T-helper 2 cell treated with Interferon-gamma antibody and Interleukin-4, amounts not matched to agents 5 μg/mL and 100 μg/mL, for 36 hours (primary cell): ENCODE measurements around the gene E2F8.

Source experiments
- DNase-seq: peaks from one replicate; pipeline ENCODE4 v3.0.0; 2021; ENCODE audit warnings: low spot score
- H3K27ac Mint-ChIP-seq: one replicate; pipeline ENCODE4 v1.8.0; 2021; ENCODE audit warnings: mild to moderate bottlenecking, mixed read lengths
- H3K27me3 Mint-ChIP-seq: one replicate; pipeline ENCODE4 v1.8.0; 2021; ENCODE audit warnings: low read depth, mixed read lengths
- H3K36me3 Mint-ChIP-seq: one replicate; pipeline ENCODE4 v1.8.0; 2021; ENCODE audit warnings: low read depth, mixed read lengths
- H3K4me1 Mint-ChIP-seq: one replicate; pipeline ENCODE4 v1.8.0; 2021; ENCODE audit warnings: low read depth, mixed read lengths
- H3K4me3 Mint-ChIP-seq: one replicate; pipeline ENCODE4 v1.8.0; 2022; ENCODE audit warnings: mild to moderate bottlenecking, moderate library complexity, mixed read lengths
- H3K9me3 Mint-ChIP-seq: one replicate; pipeline ENCODE4 v1.8.0; 2021; ENCODE audit warnings: mixed read lengths

E2F8 gene

DNA sequence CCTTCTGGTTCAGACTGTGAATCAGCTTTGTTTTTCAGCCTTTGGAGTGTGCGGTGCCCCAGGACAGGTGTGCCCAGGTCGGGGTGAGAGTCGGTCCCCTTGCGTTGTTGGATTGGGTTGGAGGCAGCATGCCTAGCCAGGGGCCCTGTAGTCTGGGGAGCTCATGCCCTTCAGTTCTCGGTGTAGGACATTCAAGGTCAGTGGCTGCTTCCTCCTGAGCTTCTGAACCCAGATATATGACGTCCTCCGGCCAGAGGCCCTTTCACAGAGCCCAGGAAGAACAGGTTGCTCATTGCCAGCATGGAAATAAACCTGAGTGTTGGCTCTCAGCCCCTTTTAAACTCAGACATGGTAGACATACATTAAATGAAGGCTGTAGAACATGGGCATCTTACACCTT is 41.7 kb downstream of the E2F8 start:
- peaks cover 9% of the 10 kb centered on the region for H3K27me3 Mint-ChIP-seq
- H3K27ac Mint-ChIP-seq, result no peak overlapping the region
- no peak for DNase-seq
- no peaks in the 10 kb centered on the region for H3K9me3 Mint-ChIP-seq
- no peaks in the 10 kb centered on the region for H3K36me3 Mint-ChIP-seq
- peaks cover 1% of the 10 kb centered on the region for H3K4me1 Mint-ChIP-seq
- no peak overlapping the region for H3K4me3 Mint-ChIP-seq

DNA sequence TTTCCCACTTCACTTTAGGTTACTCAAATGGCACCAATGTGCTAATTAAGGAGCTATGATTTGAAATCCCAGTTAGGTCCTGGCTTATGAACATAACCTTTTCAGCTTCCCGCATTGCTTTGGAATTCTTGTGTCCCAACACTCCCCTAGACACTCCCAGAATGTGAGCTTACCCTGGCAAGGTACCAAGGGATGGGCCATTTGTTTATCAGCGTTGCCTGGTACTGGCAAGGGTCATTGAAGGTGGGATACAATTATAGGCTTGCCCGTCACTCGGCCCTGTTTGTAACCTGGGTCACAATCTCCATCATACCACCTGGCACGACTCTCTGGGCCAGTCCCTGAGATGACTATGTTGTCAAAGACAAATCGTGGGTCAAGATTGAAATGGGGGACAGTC is 44.3 kb downstream of the E2F8 start:
- peaks cover 9% of the 10 kb centered on the region for H3K27me3 Mint-ChIP-seq
- H3K9me3 Mint-ChIP-seq, result no peaks in the 10 kb centered on the region
- no peaks in the 10 kb centered on the region for H3K36me3 Mint-ChIP-seq

DNA sequence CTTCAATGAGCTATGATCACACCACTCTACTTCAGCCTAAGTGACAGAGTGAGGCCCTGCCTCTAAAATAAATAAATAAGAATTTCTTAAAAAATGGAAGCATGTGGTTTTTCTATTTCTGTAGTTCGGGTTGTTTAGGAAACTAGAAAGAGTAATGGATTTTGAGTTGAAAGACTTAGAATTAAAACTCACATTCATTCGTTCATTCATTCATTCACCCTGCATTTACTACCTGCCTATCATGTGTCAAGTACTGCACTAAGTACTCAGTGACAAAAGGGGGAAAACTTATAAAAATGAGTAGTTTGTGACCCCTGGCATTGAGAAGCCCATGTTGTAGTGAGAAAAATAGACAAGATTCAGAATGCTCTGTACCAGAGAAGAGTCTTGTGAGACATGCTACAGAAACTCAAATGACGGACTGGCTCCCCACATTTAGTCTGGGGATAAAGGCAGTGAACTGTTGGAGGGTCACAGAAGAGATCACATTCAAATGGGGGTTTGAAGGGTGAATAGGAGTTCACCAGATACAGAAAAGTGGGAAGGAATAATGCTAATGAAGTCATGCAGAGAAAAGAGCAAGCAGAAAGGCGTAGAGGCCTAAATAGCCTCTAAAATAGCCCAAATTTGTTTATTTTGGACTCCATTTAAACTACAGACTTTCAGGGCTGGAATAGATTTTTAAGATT is 46.0 kb downstream of the E2F8 start:
- H3K27ac Mint-ChIP-seq, result no peak overlapping the region

More for the DNA sequence above, 44.3 kb downstream of the E2F8 start:
- Mint-ChIP-seq H3K27ac (no peak overlapping the region), H3K4me3 (no peak overlapping the region), H3K4me1 (no peaks in the 10 kb centered on the region)
- no peak for DNase-seq

DNA sequence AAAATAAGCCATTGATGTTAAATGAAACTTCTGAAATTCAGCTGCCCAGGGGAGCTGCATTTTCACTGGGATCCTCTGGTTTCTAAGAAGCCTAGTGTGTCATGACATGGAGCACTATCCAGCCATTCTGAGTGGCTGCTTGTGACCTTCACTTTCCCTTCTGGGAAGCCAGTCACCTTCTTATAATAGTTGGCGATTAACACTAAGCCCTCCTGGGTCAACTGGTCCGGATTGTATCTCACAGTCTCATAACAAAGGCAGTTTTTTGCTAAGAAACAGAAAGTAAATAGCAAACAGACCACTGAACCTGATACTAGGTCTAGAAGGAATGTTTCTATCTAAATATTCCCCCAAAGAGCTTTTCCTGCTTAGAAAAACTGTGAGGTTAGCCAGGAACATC is 46.8 kb downstream of the E2F8 start:
- Mint-ChIP-seq H3K4me3 (no peak overlapping the region), H3K27ac (no peak overlapping the region), H3K4me1 (no peaks in the 10 kb centered on the region), H3K9me3 (no peaks in the 10 kb centered on the region), H3K27me3 (peaks cover 3% of the 10 kb centered on the region), H3K36me3 (no peaks in the 10 kb centered on the region)
- DNase-seq, result no peak

More for the DNA sequence above, 46.0 kb downstream of the E2F8 start:
- no peaks in the 10 kb centered on the region for H3K4me1 Mint-ChIP-seq
- H3K36me3 Mint-ChIP-seq, result no peaks in the 10 kb centered on the region
- no peaks in the 10 kb centered on the region for H3K9me3 Mint-ChIP-seq
- no peak overlapping the region for H3K4me3 Mint-ChIP-seq
- H3K27me3 Mint-ChIP-seq, result peaks cover 3% of the 10 kb centered on the region
- no peak for DNase-seq

DNA sequence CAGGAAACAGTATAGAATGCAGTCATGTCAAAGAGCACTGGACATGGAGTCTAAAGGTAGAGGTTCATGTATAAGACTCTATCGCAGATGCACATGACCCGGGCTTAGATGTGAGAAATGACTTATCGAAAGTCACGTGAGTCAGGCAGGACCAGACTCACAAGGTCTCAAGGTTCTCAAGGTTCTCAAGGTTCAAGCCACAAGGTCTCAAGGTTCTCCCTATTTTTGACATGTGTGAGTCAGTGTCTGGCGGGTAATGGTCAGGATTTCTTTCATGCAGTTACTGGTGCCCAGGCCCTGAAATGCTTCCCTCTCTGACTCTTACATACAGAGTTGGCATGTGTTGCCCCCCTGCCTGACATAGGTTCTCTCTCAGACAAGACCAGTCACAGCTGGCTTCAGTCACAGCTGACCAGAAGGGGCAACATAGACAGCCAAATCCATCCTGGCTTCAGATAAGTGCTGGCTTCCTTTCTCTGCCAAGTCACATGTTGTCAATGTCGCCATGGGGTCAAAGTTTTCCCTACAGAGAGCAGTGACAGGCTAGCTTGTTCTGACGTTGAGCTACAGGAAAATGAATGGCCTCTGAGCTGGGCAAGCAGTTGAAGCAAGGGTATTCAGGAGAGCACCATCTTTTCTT is 49.1 kb downstream of the E2F8 start:
- Mint-ChIP-seq H3K4me3 (no peak overlapping the region), H3K36me3 (no peaks in the 10 kb centered on the region), H3K4me1 (no peaks in the 10 kb centered on the region), H3K9me3 (no peaks in the 10 kb centered on the region), H3K27me3 (no peaks in the 10 kb centered on the region), H3K27ac (no peak overlapping the region)
- no peak for DNase-seq

DNA sequence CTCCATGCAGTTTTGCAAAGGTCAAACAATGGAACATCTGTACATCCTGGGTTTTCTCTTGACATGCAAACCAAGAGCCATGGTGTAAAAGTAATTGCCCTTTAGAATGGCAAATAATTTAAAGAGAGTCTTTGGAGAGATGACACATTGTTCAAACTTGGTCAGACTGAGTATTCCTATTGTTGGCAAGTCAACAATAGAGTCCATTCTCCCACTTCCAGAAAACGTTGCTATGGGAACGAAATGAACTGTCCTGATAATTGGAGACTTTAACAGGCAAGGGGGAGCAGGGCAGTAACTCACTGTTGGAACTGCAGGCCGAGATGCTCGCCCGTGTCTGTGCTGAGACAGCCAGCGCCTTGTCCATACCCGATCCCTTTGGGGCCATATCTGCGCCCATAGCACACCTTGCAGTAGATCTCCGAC is 52.9 kb downstream of the E2F8 start:
- no peak for DNase-seq
- Mint-ChIP-seq H3K9me3 (no peaks in the 10 kb centered on the region), H3K27ac (no peak overlapping the region), H3K27me3 (no peaks in the 10 kb centered on the region), H3K4me1 (no peaks in the 10 kb centered on the region), H3K36me3 (no peaks in the 10 kb centered on the region), H3K4me3 (no peak overlapping the region)

DNA sequence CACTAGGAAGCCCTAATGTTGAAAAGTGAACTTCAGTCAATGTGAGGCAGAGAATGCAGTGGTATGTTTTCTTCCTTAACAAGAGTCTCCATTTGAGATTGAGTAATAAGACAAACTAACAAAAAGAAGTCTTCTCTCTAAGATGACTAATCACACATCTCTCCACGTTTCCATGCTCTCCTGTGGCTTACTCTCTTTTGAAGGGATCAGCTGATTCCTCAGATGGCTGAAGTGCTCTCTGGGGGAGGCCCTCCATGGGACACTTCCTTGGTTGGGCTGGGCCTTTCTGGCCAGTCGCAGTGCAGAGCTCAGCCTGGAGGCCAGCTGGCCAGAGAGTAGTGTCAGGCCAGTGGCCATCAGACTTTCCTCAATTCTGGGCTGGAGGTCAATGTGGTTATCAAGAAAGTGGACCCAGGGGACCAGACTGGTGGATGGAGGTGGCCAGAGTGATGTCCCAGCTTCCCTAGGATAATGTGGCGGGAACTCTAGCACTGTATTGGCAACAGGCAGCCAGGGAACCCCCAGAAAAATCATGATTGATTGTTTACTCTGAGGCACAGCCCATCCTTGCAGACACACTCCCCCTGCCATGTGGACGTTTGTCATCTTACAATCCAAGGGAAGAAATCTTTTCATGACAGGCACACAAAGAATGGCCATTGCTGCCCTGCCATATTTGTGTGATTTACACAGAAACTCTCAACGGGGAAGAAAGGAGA is 53.5 kb downstream of the E2F8 start:
- Mint-ChIP-seq H3K4me1 (no peaks in the 10 kb centered on the region), H3K36me3 (no peaks in the 10 kb centered on the region), H3K9me3 (no peaks in the 10 kb centered on the region), H3K27ac (no peak overlapping the region), H3K4me3 (no peak overlapping the region), H3K27me3 (no peaks in the 10 kb centered on the region)
- DNase-seq, result no peak

DNA sequence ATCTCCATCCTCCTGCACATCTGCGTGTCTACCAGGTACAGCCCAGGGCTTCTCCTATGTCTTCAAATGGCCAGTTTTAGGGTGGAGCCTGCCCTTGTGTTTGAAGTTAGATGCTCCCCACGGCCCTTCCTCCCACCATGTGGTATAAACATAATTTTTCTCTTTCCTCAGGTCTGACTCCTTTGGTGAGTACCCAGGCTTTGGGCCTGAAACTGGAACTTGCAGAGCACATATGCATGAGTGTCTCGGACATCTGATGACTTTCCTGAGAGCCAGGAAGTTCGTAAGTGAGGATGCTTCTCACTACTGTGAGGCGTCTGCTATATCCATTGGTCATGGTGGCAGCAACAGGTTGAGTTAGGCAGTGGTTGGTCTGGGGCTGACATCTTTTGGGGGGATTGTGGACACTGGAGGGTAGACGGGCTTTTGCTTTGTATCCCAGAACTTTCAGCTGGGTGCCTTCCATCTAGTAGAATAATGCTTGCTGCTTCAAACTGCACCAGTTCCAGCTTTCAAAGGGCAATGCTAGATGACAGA is 55.2 kb downstream of the E2F8 start:
- Mint-ChIP-seq H3K9me3 (no peaks in the 10 kb centered on the region), H3K27ac (no peak overlapping the region), H3K4me3 (no peak overlapping the region), H3K36me3 (no peaks in the 10 kb centered on the region), H3K27me3 (no peaks in the 10 kb centered on the region), H3K4me1 (no peaks in the 10 kb centered on the region)
- no peak for DNase-seq

DNA sequence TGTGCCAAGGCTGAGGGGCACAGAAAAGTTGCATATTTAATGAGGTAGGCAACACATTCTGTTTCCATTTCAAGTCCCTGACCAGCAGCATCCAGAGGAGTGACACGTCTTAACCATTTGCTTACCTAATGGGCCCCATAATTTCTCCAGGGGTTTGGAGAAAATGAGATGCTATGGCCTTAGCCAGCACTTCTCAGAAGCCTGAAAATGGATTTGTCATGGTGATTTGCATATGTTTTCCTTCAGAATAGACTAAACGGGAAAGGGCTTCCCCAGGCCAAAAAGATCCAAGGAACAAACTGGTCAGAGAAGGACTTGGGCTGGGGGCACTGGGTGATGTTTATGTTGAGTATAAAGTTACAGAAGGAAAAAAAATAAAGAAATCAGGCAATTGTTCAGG is 55.7 kb downstream of the E2F8 start:
- Mint-ChIP-seq H3K9me3 (no peaks in the 10 kb centered on the region), H3K4me3 (no peak overlapping the region), H3K27ac (no peak overlapping the region), H3K36me3 (no peaks in the 10 kb centered on the region), H3K27me3 (no peaks in the 10 kb centered on the region), H3K4me1 (no peaks in the 10 kb centered on the region)
- no peak for DNase-seq

DNA sequence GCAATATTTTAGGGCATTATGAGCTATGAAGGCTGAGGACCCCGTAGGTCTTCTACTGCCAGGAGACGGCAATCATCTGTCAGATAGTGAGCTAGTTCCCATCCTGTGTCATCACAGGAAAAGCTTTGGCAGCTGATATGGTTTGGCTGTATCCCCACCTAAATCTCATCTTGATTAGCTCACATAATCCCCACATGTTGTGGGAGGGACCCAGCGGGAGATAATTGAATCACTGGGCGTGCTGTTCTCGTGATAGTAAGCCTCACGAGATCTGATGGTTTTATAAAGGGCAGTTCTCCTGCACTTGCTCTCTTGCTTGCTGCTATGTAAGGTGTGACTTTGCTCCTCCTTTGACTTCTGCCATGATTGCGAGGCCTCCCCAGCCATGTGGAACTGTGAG is 57.1 kb downstream of the E2F8 start:
- no peaks in the 10 kb centered on the region for H3K36me3 Mint-ChIP-seq
- no peak overlapping the region for H3K27ac Mint-ChIP-seq
- H3K4me3 Mint-ChIP-seq, result no peak overlapping the region
- H3K9me3 Mint-ChIP-seq, result no peaks in the 10 kb centered on the region
- no peaks in the 10 kb centered on the region for H3K4me1 Mint-ChIP-seq
- no peak for DNase-seq
- H3K27me3 Mint-ChIP-seq, result no peaks in the 10 kb centered on the region

DNA sequence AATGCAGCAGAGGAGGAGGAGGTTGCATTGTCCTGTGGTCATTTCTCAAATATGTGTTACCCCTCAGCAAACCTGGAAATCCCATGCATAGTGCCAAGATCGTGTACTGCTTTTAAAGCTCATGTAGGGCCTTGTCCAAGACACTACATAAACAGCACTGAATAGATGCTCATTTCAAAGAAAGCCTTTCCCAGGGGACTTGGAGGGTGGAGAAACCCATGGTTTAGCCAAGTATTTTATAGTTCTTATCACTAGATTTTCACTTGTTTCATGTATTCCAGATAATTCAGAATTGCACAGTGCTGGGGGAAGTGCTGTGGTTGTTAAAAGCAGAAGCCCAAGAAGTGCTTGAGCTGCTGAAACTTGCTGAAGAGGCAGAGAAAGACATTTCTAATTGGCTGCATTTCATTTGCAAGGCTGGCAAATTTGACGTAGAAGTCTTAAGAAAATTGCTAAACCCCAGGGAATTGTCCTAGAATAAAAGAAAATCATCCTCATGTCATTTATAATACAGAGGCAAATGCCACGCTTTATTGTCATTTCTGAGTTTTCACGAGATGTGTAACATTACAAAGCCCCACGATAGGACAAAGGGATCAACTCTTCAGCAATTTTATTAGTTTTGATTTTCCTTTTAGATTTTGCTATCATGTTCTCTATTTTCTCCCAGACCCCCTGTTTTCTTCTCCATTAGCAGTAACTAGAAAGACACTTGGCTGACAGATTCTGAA is 59.0 kb downstream of the E2F8 start:
- Mint-ChIP-seq H3K9me3 (no peaks in the 10 kb centered on the region), H3K27ac (no peak overlapping the region), H3K27me3 (no peaks in the 10 kb centered on the region), H3K36me3 (peaks cover 5% of the 10 kb centered on the region), H3K4me3 (no peak overlapping the region), H3K4me1 (no peaks in the 10 kb centered on the region)
- no peak for DNase-seq

DNA sequence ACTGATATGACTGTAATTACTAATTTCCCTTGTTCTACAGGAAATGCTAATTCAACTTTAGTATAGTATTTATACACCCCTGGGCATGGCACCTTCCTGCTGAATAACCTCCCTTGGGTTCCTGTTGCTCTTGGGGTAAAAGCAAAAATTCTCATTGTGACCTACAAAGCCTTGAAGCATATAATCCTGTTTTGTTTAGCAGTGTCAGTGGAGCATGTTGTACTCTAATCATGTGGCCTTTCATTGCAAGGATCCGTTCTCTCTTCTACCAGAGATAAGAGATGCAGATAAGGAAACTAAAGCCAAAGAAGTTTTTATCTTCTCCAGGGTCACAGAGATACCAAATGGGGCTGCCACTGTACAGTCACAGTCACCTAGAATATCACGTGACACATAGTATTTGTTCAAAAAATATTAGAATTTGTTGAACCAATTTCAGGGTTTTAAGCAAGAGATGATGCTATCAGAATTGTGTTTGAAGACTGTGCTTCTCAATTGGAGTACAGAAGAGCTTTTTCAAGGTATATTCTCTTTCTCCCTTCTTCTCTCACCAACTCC is 64.0 kb downstream of the E2F8 start:
- Mint-ChIP-seq H3K27ac (no peak overlapping the region), H3K9me3 (no peaks in the 10 kb centered on the region), H3K27me3 (no peaks in the 10 kb centered on the region), H3K4me1 (no peaks in the 10 kb centered on the region), H3K4me3 (no peak overlapping the region), H3K36me3 (peaks cover 28% of the 10 kb centered on the region)
- no peak for DNase-seq
